Activated CD4-positive, alpha-beta memory T cell treated with anti-CD3 and anti-CD28 coated beads, Interleukin-2, amount 10 ng/mL, durations not matched to agents 7 days and 5 days (primary cell): ENCODE results near the gene VWA1. TPM values are rescaled to one million over a fixed set of nuclear protein-coding genes. Genes with fewer than 3 reads are reported as not detected.
"Not testable (repeated sequence)": the region's sequence is repeated elsewhere in the genome, so short reads cannot be mapped to it uniquely, and the experiment has no call there.

Experiments
- CTCF ChIA-PET: fragments of 350-600 bp; sonication (Branson Sonifier 250); formaldehyde crosslinking; loops from one replicate; lab custom pipeline; 2021; ENCODE audit warnings: antibody characterized with exemption, inconsistent platforms; lab: Charles Lee
- POLR2A ChIA-PET: fragments of 350-600 bp; sonication (Branson Sonifier 250); formaldehyde crosslinking; loops from one replicate; lab custom pipeline; 2021; ENCODE audit warnings: antibody characterized with exemption; lab: Charles Lee
- DNase-seq: peaks from one replicate; pipeline ENCODE4 v3.0.0-alpha.2; 2020
- H3K27ac Mint-ChIP-seq: one replicate; pipeline ENCODE4 v1.8.0; 2021; ENCODE audit warnings: mild to moderate bottlenecking, mixed read lengths
- H3K27me3 Mint-ChIP-seq: one replicate; pipeline ENCODE4 v1.8.0; 2021; ENCODE audit warnings: mixed read lengths
- H3K36me3 Mint-ChIP-seq: one replicate; pipeline ENCODE4 v1.8.0; 2021; ENCODE audit warnings: low read depth, mixed read lengths
- H3K4me1 Mint-ChIP-seq: one replicate; pipeline ENCODE4 v1.8.0; 2021; ENCODE audit warnings: mixed read lengths
- H3K4me3 Mint-ChIP-seq: one replicate; pipeline ENCODE4 v1.8.0; 2021; ENCODE audit warnings: mild to moderate bottlenecking, mixed read lengths
- H3K9me3 Mint-ChIP-seq: one replicate; pipeline ENCODE4 v1.8.0; 2021; ENCODE audit warnings: mixed read lengths
- total RNA-seq, 2 experiments: library from RNA; stranded (reverse); gene quantifications; one replicate each; pipeline ENCODE4 v1.2.3, GENCODE V29; 2021

VWA1 gene
- total RNA-seq, 2 experiments from 2014 or later: 0.33 to 0.45 TPM

GRCh38 chr1:1398677-1399186 lies 36.8 kb upstream of the VWA1 start:
- H3K36me3 Mint-ChIP-seq: peaks cover 71% of the 10 kb centered on the region
- ChIA-PET POLR2A (interaction anchor here (0.6 to 4.2 kb wide), 20 partner anchors 8 to 440 kb away, joined by 3 to 51 read pairs (median 4); partner anchors contain the start of genes AURKAIP1 and MRPL20), CTCF (interaction anchor here (0.8 to 4.0 kb wide), 8 partner anchors 9 to 107 kb away, joined by 3 to 19 read pairs (median 6); partner anchors contain the start of genes AURKAIP1 and MRPL20)
- no peaks in the 10 kb centered on the region for H3K9me3 Mint-ChIP-seq
- H3K4me1 Mint-ChIP-seq: peaks cover 55% of the 10 kb centered on the region
- peak overlapping the region; percentile 85 for H3K4me3 Mint-ChIP-seq
- H3K27ac Mint-ChIP-seq: peak overlapping the region; percentile 84
- H3K27me3 Mint-ChIP-seq: no peaks in the 10 kb centered on the region
- DNase-seq: no peak

DNA sequence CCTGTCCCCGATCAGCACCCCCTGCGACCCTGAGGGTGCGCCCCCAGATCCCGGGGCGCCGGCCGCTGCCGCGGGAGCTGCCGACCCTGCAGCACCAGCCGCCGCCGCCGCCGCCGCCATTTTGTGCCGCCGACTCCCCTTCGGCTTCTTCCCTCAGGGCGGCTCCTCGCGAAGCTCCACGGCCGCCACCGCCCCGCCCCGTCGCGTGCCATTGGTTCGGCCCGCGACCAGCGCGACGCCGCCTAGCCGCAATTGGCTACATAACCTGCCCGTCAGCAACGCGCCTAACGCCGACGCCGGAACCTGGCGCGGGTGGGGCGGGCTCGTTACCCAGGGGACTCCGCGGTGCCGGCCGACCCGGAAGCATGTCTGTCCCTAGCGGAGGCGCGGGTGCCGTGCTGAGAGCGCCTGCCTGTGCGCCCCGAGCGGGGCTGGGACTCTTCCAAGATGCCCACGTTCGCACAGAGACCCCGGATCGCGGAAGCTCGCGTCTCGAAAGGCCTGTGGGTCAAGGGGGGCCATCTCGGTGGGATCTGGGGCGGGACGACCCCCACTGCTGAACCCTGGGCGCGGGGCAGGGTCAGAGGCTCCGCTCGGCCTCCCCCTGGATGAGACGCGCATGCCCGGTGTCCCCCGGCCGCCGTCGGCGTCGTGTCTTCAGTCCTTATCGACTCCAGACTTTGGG lies 36.2 kb upstream of the VWA1 start, which contains the start of gene CCNL2:
TSS of gene CCNL2 (minus strand) at position 149 of the 685 bp plus-strand sequence. CDS start at position 120, 29 bp downstream.
- Mint-ChIP-seq H3K27ac (peak within 1 kb of the TSS; percentile 84), H3K36me3 (peaks cover 68% of the 10 kb centered on the region), H3K27me3 (no peaks in the 10 kb centered on the region), H3K4me1 (peaks cover 57% of the 10 kb centered on the region), H3K4me3 (peak within 1 kb of the TSS; percentile 85), H3K9me3 (no peaks in the 10 kb centered on the region)
- ChIA-PET CTCF (interaction anchor here (0.8 to 4.0 kb wide), 8 partner anchors 8 to 106 kb away, joined by 3 to 19 read pairs (median 6); partner anchors contain the start of genes AURKAIP1 and MRPL20), POLR2A (interaction anchor here (0.7 to 4.2 kb wide), 19 partner anchors 8 to 441 kb away, joined by 3 to 51 read pairs (median 4); partner anchors contain the start of genes AURKAIP1 and MRPL20)
- peak; percentile 100 for DNase-seq

DNA sequence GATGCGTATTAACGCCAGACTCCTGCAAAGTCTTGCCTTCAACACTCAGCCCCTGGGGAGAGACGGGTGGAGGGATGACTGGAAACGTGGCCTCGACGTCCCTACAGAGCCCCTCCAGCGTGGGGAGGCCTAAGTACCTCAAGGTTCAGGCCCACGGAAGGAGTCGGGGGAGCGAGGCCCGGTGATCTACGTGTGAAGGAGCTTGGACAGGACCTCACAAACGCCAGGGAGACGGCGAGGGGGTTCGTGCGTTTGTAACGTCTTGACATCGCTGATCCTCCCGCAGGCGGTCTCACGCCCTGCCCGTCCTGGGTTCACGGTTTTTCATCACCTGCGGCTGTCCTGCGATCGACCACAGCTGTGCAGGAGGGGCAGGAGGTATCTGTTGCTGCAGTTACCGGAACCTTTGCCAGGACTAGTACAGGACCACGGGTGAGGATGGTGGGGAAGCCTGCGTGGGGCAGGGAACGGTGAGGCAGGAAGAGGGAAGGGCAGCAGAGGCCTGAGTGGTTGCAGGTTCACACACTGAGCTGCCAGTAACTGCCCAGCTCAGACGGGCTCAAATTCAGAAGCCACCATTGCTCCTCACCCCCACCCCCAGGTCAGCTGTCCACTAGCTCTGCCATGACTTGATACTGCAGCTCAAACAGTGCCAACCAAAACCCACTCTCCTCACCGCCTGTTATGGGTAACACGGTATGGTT lies 35.5 kb upstream of the VWA1 start:
- POLR2A ChIA-PET: interaction anchor here (0.7 to 4.2 kb wide), 13 partner anchors 7 to 379 kb away, joined by 3 to 51 read pairs (median 5); partner anchors contain the start of genes AURKAIP1 and MRPL20
- Mint-ChIP-seq H3K9me3 (no peaks in the 10 kb centered on the region), H3K4me1 (peaks cover 58% of the 10 kb centered on the region), H3K4me3 (peak overlapping the region; percentile 85), H3K27ac (peak overlapping the region; percentile 81), H3K27me3 (no peaks in the 10 kb centered on the region), H3K36me3 (peaks cover 67% of the 10 kb centered on the region)
- CTCF ChIA-PET: interaction anchor here (0.6 to 2.6 kb wide), 7 partner anchors 7 to 147 kb away, joined by 3 to 11 read pairs (median 4); partner anchors contain the start of gene MRPL20
- peak; percentile 45 for DNase-seq

- DNase-seq: no peak
- Mint-ChIP-seq H3K4me3 (peak overlapping the region; percentile 85), H3K27ac (peak overlapping the region; percentile 81), H3K9me3 (no peaks in the 10 kb centered on the region), H3K27me3 (no peaks in the 10 kb centered on the region), H3K36me3 (peaks cover 66% of the 10 kb centered on the region), H3K4me1 (peaks cover 59% of the 10 kb centered on the region)
- ChIA-PET POLR2A (interaction anchor here (0.7 to 4.2 kb wide), 10 partner anchors 7 to 379 kb away, joined by 3 to 51 read pairs (median 4); partner anchors contain the start of genes AURKAIP1 and MRPL20), CTCF (interaction anchor here (0.6 to 1.9 kb wide), 4 partner anchors 28 to 146 kb away, joined by 3 to 5 read pairs (median 4); no protein-coding TSS in a partner anchor)
These were observed 34.7 kb upstream of the VWA1 start for GRCh38 chr1:1400576-1401456.

- no peak for DNase-seq
- peak overlapping the region; percentile 44 for H3K4me3 Mint-ChIP-seq
- ChIA-PET POLR2A (interaction anchor here (1.0 to 1.5 kb wide), 3 partner anchors 23 to 76 kb away, joined by 3 to 7 read pairs (median 4); partner anchors contain the start of gene AURKAIP1), CTCF (interaction anchor here (1.9 kb wide), 1 partner anchor 40 kb away, joined by 4 read pairs; no protein-coding TSS in a partner anchor)
- H3K4me1 Mint-ChIP-seq: peaks cover 66% of the 10 kb centered on the region
- no peaks in the 10 kb centered on the region for H3K27me3 Mint-ChIP-seq
- peak overlapping the region; percentile 16 for H3K27ac Mint-ChIP-seq
- H3K36me3 Mint-ChIP-seq: peaks cover 73% of the 10 kb centered on the region
- H3K9me3 Mint-ChIP-seq: no peaks in the 10 kb centered on the region
These were observed 34.0 kb upstream of the VWA1 start for GRCh38 chr1:1401457-1402010.

GRCh38 chr1:1402072-1402900 lies 33.2 kb upstream of the VWA1 start:
- ChIA-PET CTCF (interaction anchor here (1.0 to 1.9 kb wide), 3 partner anchors 11 to 102 kb away, joined by 3 to 4 read pairs (median 3); no protein-coding TSS in a partner anchor), POLR2A (interaction anchor here (1.1 to 1.5 kb wide), 3 partner anchors 24 to 30 kb away, joined by 3 to 7 read pairs (median 4); partner anchors contain the start of gene AURKAIP1)
- Mint-ChIP-seq H3K4me3 (peak overlapping the region; percentile 44), H3K36me3 (peaks cover 74% of the 10 kb centered on the region), H3K27ac (peak overlapping the region; percentile 52), H3K4me1 (peaks cover 66% of the 10 kb centered on the region), H3K9me3 (no peaks in the 10 kb centered on the region), H3K27me3 (no peaks in the 10 kb centered on the region)
- peak; percentile 38 for DNase-seq

GRCh38 chr1:1402901-1403392 lies 32.5 kb upstream of the VWA1 start:
- H3K27me3 Mint-ChIP-seq, H3K27ac Mint-ChIP-seq, DNase-seq, H3K4me3 Mint-ChIP-seq, H3K9me3 Mint-ChIP-seq: not testable (repeated sequence)
- POLR2A ChIA-PET: interaction anchor here (1.3 kb wide), 1 partner anchor 31 kb away, joined by 3 read pairs; no protein-coding TSS in a partner anchor
- CTCF ChIA-PET: interaction anchor here (1.0 kb wide), 2 partner anchors 12 to 102 kb away, joined by 3 read pairs; no protein-coding TSS in a partner anchor
- Mint-ChIP-seq H3K4me1 (peaks cover 63% of the 10 kb centered on the region), H3K36me3 (peaks cover 67% of the 10 kb centered on the region)

GRCh38 chr1:1403653-1404052 lies 31.8 kb upstream of the VWA1 start:
- no peak overlapping the region for H3K27ac Mint-ChIP-seq
- peaks cover 62% of the 10 kb centered on the region for H3K36me3 Mint-ChIP-seq
- no peaks in the 10 kb centered on the region for H3K9me3 Mint-ChIP-seq
- no peaks in the 10 kb centered on the region for H3K27me3 Mint-ChIP-seq
- DNase-seq: no peak
- POLR2A ChIA-PET: interaction anchor here (0.6 kb wide), 1 partner anchor 162 kb away, joined by 3 read pairs; no protein-coding TSS in a partner anchor
- CTCF ChIA-PET: no interaction called here
- no peak overlapping the region for H3K4me3 Mint-ChIP-seq
- peaks cover 65% of the 10 kb centered on the region for H3K4me1 Mint-ChIP-seq

GRCh38 chr1:1406101-1406820 lies 29.2 kb upstream of the VWA1 start:
- H3K4me1 Mint-ChIP-seq: peaks cover 52% of the 10 kb centered on the region
- H3K4me3 Mint-ChIP-seq: peak overlapping the region; percentile 91
- H3K27ac Mint-ChIP-seq: peak overlapping the region; percentile 91
- ChIA-PET CTCF (interaction anchor here (0.7 to 2.2 kb wide), 3 partner anchors 7 to 31 kb away, joined by 3 to 11 read pairs (median 3); partner anchors contain the start of genes AURKAIP1 and CCNL2), POLR2A (interaction anchor here (0.6 to 3.8 kb wide), 11 partner anchors 7 to 393 kb away, joined by 3 to 41 read pairs (median 4); partner anchors contain the start of genes ATAD3A, AURKAIP1, CCNL2 and CDK11A)
- no peaks in the 10 kb centered on the region for H3K9me3 Mint-ChIP-seq
- no peaks in the 10 kb centered on the region for H3K27me3 Mint-ChIP-seq
- no peak for DNase-seq
- H3K36me3 Mint-ChIP-seq: peaks cover 48% of the 10 kb centered on the region
